ENCODE data around the gene FAM180A. TPM values are rescaled to one million over a fixed set of nuclear protein-coding genes. Genes with fewer than 3 reads are reported as not detected.

Gene FAM180A
- total RNA-seq, 1 donor from 2014 or later: not detected

GRCh38 chr7:135721198-135721820 is 27.3 kb downstream of the FAM180A start:
- Mint-ChIP-seq H3K4me3 (no peak overlapping the region), H3K27ac (no peak overlapping the region), H3K27me3 (ENCODE audit: low read depth) (no peaks in the 10 kb centered on the region), H3K9me3 (no peaks in the 10 kb centered on the region), H3K36me3 (no peaks in the 10 kb centered on the region), H3K4me1 (peaks cover 10% of the 10 kb centered on the region)
- no peak for TF ChIP-seq CTCF (IDR thresholded peaks at IDR 0.05; ENCODE audit: unreplicated experiment)
- DNase-seq (ENCODE audit: low spot score in 2 of 2, unreplicated experiment in 2 of 2): no peak

GRCh38 chr7:135719688-135720087 is 28.9 kb downstream of the FAM180A start:
- no peak overlapping the region for H3K4me3 Mint-ChIP-seq

GRCh38 chr7:135718794-135719437 is 29.7 kb downstream of the FAM180A start:
- Mint-ChIP-seq H3K27ac (no peak overlapping the region), H3K27me3 (ENCODE audit: low read depth) (no peaks in the 10 kb centered on the region), H3K36me3 (no peaks in the 10 kb centered on the region), H3K4me3 (no peak overlapping the region), H3K4me1 (peaks cover 4% of the 10 kb centered on the region), H3K9me3 (no peaks in the 10 kb centered on the region)
- TF ChIP-seq CTCF (IDR thresholded peaks at IDR 0.05; ENCODE audit: unreplicated experiment): no peak
- DNase-seq (ENCODE audit: low spot score in 2 of 2, unreplicated experiment in 2 of 2): no peak

More at GRCh38 chr7:135719688-135720087, 28.9 kb downstream of the FAM180A start:
- Mint-ChIP-seq H3K9me3 (no peaks in the 10 kb centered on the region), H3K27ac (no peak overlapping the region), H3K36me3 (no peaks in the 10 kb centered on the region), H3K27me3 (ENCODE audit: low read depth) (no peaks in the 10 kb centered on the region), H3K4me1 (peaks cover 4% of the 10 kb centered on the region)
- DNase-seq (ENCODE audit: low spot score in 2 of 2, unreplicated experiment in 2 of 2): no peak
- no peak for TF ChIP-seq CTCF (IDR thresholded peaks at IDR 0.05; ENCODE audit: unreplicated experiment)

GRCh38 chr7:135718219-135718618 is 30.4 kb downstream of the FAM180A start:
- H3K4me3 Mint-ChIP-seq: no peak overlapping the region
- H3K27ac Mint-ChIP-seq: no peak overlapping the region
- no peaks in the 10 kb centered on the region for H3K27me3 Mint-ChIP-seq (ENCODE audit: low read depth)
- H3K9me3 Mint-ChIP-seq: no peaks in the 10 kb centered on the region
- H3K36me3 Mint-ChIP-seq: no peaks in the 10 kb centered on the region
- peaks cover 5% of the 10 kb centered on the region for H3K4me1 Mint-ChIP-seq
- no peak for DNase-seq (ENCODE audit: low spot score in 2 of 2, unreplicated experiment in 2 of 2)
- TF ChIP-seq CTCF (IDR thresholded peaks at IDR 0.05; ENCODE audit: unreplicated experiment): no peak

DNA sequence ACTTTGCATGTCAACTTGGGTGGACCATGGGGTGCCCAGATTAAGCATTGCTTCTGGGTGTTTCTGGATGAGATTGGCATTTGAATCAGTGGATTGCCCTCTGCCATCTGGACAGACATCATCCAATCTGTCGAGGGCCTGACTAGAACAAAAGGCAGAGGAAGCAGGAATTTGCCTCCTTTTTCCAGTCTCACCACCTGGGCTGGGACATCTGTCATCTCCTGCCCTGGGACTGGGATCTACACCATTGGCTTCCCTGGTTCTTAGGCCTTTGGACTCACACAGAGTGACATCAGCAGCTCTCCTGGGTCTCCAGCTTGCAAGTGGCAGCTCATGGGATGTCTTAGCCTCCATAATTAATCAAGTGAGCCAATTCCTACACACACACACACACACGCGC is 30.9 kb downstream of the FAM180A start:
- Mint-ChIP-seq H3K4me1 (peaks cover 10% of the 10 kb centered on the region), H3K27ac (no peak overlapping the region), H3K9me3 (no peaks in the 10 kb centered on the region), H3K36me3 (no peaks in the 10 kb centered on the region), H3K4me3 (no peak overlapping the region), H3K27me3 (ENCODE audit: low read depth) (no peaks in the 10 kb centered on the region)
- TF ChIP-seq CTCF (IDR thresholded peaks at IDR 0.05; ENCODE audit: unreplicated experiment): no peak
- DNase-seq (ENCODE audit: low spot score in 2 of 2, unreplicated experiment in 2 of 2): no peak
